Stimulated activated CD4-positive, alpha-beta T cell treated with anti-CD3 and anti-CD28 coated beads, Interleukin-2, amount 100 ng/mL, for 48 hours (primary cell): ENCODE data around the gene IRF2BP2.

Source experiments
- DNase-seq, 2 donors: peaks; one replicate each; pipeline ENCODE4 v3.0.0-alpha.2; 2020

The IRF2BP2 gene

DNA sequence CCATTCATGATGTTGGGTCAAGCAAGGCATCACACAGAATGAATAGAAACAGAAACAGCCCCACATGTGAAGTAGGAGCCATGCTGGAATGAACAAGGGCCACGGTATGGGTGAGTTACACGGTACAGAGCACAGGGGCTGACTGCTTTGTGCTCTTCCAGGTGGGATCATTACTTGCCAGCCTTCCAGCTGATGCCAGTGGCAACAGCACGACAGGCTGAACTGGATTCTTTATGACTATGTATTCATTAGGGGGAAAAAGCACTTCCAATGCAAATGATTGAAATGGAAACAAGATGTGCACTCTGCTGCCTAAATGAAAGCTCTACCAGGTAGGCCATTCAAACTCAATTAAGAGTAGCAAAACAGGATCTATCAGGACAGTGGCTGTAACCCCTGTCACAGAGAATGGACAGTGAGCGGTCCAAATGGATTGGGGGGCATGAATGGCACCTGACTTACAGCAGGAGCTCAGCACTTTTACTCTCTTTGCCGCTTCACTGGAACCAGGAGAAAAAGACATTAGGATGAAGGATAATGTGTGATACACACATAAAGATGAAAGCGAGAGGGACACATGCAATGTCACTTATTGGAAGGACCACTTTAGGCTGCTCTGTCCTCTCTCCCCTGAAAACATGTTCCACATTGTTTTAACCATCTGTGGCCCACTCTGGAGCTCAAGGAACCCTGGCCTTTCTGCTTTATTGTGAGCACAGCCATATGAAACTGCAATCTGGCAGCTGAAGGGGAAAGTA is 23.4 kb upstream of the IRF2BP2 start:
- no peak for DNase-seq

DNA sequence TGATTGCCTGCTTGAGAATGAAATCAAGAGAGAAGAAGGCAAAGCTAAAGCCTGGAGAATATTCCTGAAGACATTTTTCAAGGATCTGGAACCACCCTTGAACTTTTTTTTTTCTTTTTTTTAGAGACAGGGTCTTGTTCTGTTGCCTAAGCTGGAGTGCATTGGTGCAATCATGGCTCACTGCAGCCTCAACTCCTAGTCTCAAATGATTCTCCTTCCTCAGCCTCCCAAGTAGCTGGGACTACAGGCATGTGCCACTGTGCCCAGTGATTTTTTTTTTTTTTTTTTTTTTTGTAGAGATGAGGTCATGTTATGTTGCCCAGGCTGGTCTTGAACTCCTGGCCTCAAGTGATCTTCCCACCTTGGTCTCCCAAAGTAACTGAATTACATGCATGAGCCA is 22.2 kb upstream of the IRF2BP2 start:
- DNase-seq: no peak

DNA sequence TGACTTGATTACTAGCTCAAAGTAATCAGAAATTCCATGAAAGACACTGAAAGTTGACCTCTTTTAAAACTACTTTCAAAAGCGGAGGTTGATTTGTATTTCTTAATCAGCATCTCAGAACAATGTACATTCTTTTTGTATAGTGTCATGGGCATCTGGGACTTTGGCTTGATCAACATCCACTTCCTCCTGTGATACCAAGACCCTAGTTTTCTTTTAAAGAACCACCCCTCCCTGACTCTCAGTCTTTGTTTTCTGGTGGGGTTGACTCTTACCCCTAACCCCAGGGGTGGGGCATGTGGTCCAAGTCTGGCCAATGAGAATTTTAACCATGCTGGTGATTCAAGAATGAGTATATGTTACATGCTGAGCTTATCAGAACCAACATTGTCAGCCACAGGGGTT is 21.7 kb upstream of the IRF2BP2 start:
- DNase-seq: no peak

DNA sequence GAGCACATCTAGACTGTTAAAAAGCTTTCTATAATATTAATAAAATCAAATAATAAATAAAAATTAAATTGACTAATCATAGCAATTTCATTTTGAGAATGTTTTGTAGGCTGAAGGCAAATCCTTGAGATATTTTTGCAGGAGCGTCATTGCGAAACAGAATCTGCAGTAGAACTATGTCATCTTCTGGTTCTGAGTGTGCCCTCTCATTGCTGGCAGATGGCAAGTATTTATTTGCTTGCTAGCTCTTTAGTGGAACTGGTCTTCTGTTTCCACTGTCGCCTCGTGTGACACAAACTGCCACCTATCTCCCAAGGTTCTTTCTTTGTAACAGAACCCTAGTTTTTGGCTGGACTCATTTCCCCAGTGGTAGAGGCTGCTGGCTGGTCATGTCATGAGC is 19.0 kb upstream of the IRF2BP2 start:
- no peak for DNase-seq

DNA sequence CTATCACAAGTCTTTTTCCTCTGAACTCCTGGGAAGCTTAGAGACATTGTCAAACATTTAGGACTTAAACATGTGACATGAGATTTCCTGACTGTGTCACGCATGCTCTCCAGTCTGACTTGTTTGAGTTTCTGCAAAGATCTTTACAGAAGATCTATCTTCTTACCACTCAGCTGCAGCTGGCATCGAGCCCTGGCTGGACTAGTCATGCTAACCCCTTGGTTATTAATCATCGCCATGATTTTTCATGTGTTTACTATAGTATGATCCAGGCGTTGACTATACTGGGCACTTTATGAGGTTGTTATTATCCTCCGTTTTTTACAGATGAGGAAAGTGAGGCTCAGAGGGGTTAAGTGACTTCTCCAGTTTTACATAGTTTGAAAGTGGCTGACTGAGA is 18.1 kb upstream of the IRF2BP2 start:
- DNase-seq: no peak

DNA sequence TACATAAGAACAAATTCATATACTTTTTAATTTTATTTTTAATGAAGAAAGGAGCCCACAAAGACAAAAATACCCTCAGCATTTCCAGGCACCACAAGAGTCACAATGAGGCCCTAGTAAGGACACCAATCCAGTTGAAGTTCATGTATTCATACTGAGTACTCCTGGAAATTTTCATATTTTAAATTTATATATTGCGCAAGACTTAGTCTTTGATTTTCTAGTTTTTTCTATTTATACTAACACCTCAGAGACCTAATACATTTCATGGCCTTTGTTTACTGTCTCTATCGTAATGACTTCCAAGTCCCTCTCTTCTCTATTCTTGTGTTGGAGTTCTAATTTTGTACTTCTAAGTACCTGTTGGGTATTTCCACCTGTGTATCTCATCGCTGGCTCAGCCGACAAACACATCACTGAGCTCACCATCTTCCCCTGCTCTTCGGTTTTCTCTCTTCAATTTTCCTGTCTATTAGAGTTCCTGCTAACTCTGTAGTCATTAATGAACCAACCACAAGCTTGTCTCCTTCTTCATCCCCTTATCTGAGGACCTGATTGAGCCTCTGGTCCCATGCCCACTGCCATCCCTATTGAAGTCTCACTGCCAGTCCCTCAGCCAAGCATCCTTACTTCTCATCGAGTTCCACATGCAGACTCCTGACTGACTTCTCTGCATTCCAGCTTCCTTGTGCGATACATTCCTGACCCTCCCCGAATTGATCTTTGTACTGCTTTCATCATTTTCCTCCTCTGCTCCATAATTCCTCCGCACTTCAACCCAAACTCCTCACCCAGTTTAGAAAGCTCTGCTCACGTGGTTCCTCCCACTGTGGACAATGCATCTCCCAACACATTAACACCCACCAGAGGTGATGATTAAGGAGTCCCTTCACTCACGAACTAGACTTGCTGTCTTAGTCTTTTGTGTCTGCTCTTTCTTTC is 17.3 kb upstream of the IRF2BP2 start:
- no peak for DNase-seq

DNA sequence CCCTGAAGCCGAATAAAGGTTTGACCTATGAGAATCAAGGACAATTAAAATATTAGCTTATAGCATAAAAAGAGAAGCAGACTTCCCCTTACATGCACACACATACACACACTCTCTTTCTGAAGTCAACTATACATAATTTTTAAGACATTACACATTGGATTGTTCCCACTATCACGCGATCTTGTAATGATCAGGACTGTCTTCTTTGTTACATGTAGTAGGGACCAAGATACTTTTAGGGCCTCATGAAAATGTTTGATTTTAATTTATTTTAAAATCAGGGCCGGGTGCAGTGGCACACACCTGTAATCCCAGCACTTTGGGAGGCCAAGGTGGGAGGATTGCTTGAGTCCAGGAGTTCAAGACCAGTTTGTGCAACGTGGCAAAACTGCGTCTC is 16.4 kb upstream of the IRF2BP2 start:
- DNase-seq: no peak

DNA sequence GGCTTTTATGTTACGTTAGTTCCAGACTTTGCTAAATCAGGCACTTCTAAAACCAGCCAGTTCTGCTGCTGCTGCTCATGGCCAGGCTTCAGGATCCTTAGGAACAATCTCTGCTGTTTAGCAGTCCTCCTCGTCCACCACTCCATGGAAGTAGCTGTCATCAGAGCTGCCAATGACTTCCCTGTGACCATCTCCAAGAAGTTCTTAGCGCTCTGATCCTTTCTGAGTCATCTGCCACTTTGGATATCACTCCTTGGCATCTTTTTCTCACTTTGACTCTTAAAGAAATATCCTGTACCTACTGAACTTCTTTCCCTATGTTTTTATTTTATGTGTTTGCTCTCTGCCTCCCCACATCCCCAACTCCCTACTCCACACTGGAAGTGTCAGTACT is 14.7 kb upstream of the IRF2BP2 start:
- no peak for DNase-seq

DNA sequence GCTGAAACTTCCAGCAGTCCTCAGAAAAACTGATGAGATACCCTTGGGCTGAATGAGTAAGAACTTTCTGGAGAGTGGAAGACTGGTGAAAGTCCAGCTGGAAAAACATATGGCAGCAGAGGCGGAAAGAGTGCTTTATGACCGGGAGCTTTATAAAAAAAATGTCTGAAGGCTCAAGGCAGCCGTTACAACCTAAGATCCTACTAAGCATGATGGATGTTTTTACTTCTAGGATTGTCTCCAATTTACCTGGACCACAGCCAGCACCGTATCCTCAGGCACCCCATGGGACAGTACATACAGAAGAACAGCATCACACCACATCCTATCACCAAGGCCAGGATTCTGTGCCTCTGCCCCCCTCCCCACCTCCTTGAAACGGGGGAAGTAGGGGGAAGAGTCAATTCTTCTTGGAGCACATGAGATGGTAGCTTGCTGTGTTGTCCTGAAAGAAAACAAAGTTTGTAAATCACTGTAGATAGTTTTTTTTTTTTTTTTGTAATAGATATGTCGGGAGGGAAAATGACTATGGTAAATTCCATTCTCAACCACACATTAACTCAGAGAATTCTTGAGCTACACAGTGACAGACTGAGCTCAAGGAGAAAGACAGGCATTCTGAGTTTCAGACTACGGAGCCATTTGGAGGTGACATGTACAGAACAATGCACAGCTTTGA is 11.8 kb upstream of the IRF2BP2 start:
- DNase-seq: no peak

DNA sequence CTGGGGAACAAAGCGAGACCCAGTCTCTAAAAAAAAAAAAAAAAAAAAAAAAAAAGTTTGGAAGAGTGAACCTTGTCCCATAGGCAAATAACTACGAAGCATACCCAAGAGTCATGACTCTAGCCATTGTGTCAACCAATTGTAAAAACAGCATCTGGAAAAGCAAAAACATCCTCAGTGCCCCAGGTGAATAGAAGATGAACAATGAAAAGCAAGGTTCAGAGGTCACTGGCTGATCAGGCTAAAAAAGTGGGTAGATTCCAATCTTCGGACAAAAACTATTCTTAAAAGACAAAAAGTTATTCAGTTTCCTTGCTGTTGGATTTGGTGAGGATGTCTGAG is 11.1 kb upstream of the IRF2BP2 start:
- no peak for DNase-seq

DNA sequence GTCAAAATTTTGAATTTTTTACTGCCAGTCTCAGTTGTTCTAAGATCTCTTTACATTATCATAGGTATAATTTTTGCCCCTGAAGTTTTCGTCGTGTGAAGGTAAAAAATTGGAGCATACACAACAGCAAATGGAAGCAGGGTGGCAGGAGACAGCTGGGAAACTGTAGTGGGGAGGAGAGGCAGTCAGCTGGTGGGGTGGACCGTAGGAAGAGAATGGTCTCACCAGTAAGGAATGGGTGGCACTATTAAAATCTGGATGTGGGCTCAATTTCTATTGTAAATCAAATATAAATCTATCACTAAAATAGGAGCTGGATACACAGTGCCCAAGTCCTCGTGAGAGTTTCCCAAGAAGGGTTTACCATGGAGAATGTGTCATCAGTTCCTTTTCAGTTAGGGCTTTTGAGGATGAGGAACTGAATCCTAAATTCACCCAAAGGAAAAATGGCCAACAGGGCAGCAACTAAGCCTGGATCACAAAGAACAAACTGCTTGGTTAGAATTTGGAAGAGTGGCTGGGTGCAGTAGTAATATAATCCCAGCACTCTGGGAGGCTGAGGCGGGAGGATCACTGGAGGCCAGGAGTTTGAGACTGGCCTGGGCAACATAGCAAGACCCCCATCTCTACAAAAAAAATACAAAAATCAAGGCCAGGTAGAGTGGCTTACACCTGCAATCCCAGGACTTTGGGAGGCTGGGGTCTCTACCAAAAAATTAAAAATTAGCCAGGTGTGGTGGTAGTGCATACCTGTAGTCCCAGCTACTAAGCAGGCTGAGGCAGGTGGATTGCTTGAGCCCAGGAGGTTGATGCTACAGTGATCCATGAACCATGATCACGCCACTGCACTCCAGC is 10.5 kb upstream of the IRF2BP2 start:
- no peak for DNase-seq

DNA sequence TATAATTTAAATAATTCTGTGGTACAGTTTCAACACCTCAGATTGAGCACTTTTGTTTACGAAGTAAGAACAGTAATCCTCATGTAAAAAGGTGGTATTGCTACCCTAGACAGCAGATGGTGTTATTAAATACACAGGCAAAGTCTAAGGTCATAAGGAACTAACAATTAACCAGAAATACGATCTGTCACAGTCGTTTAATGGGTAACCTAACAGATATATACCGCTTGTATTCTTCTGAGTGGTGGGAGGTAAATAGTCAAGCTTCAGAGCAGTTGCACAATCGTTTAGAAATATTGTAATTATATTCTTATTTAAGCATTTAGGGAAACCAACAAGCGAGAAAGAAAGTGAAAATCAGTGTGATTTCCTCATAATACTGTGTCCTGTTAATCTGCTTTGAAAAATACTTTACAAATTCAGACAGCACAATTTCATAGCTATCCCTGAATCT is 9.8 kb upstream of the IRF2BP2 start:
- no peak for DNase-seq

DNA sequence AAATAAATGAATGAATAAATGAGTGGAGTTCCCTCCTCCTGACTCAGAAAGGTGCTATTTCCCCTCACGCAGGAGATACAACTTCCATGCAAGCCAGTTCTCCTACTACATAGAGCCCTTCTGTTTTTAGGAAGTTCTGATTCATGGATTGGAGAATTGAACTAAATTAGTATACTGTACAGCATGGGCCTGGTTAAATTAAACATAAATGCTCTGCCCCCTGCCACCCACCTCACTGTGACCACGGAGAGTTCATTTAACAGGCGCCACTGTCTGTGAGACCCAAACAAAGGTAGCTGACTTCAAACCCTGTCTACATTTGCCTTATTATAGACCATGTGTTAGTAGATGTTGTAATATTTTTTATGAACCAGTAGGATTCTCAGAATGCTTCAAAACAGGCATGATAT is 9.1 kb upstream of the IRF2BP2 start:
- DNase-seq: no peak

DNA sequence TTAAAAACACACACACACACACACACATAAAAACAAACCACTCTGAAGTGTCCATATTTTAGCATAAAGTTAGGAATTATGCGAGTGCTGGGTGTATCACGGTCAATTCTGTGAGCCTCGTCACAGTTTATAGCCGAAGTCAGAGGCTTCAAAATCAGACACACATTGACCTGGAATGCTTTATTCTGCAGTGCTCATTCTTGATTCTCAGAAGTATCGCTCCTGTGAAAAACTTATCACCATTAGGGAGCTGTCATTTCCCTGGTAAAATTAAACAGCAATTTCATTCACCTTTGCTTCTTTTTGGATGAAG is 8.7 kb upstream of the IRF2BP2 start:
- DNase-seq: no peak

DNA sequence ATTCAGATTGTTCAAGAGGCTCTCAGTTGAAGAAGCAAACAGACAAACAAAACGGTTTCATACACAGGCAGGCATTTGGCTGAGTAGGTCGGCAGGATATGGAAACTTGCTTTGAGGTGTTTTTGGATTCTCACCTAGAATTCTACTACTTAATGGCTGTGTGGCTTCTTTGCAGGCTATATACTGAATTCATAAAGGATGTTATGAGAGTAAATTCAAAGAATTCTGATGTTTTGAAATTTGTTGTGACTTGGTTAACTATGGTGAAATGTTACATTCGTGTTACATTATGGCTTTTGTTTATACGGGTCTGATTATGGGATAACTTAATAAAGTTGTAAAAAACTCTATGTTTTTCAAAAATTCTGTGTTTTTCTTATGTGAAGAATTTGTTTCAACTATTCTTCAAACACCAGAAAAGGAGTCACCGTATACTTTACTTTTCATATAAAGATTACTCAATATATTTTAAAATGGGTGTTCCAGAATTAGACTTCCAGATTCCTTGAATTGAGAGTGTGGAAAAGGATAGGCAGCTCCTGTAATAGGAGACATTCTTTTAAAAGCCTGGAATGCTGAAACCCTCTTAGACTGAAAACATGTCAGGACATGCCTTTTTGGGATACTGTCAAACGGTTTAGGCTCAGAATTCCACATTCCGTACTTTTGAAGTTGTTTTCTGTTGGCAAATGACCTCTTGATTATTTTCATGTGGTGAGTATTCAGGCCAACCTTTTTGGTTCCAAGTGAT is 8.2 kb upstream of the IRF2BP2 start:
- DNase-seq: no peak

DNA sequence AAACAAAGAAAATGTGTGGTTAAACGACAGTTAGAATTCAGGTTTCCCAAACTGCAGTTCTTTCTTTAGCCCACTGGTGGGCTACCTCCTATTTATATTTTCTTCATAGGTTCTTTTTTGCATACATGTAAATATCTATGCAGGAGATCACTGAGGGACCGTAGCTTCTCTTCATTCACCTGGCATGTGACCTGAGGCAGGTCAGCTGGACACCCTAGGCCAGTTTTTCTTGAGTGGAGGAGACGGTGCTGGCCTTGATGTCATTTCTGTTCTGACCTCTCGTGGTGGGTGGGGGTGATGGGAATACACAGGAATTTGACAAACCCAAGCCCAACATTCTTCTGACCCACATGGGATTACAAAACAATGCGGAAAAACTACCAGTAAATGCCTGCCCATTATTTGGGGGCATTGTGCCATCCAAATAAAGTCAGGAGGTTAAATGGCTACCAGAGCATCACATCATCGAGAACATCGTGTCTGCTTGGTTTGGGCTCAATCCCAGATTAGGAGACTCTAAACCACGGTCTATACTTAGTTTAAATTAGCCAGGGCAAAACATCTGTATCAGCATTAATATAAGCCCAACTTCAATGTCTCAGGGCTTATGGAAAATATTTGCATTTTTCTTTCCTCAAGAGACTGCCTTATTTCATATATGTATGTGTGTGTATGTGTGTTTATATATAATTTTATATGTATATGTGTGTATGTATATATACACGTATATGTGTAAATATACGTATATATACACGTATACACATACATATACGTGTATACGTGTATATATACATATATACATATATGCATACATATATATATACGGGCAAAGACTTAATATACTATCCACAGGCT is 7.4 kb upstream of the IRF2BP2 start:
- DNase-seq: no peak

DNA sequence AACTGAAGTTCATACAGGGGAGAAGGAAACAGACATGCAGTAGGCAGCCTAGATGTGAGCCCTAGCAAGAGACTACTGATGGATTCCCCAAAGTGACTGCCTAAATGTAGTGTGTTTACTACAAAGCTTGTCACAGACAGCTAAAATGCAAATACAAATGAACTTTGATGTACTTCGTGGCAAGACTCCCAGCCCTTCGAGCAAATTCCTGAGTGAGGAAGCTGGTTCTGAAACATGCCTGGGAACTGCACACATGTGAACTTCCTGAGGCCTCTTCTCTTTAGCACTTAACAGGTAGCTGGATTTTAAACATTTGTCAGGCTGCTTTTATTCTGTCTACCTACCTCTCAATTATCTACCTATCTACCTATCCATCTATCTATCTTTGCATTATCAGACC is 6.7 kb upstream of the IRF2BP2 start:
- no peak for DNase-seq

DNA sequence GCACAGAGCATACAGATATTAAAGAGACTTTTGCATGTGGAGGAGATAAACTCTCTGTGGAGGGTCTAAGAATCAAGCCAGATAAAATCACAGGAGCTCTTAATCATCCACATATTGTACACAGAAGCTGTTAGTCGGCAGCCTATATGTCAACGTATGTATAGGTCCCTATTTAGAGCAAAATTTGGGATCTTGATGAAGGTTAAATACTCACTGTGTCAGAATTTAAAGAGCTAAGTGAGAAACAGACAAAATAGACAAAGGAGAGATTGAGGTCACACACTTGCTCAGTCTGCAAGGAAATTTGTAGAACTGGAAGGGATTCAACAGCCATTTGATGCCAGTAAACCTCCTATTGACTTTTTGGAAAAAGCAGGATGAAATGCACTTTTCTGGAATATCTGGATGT is 4.1 kb upstream of the IRF2BP2 start:
- DNase-seq: no peak

DNA sequence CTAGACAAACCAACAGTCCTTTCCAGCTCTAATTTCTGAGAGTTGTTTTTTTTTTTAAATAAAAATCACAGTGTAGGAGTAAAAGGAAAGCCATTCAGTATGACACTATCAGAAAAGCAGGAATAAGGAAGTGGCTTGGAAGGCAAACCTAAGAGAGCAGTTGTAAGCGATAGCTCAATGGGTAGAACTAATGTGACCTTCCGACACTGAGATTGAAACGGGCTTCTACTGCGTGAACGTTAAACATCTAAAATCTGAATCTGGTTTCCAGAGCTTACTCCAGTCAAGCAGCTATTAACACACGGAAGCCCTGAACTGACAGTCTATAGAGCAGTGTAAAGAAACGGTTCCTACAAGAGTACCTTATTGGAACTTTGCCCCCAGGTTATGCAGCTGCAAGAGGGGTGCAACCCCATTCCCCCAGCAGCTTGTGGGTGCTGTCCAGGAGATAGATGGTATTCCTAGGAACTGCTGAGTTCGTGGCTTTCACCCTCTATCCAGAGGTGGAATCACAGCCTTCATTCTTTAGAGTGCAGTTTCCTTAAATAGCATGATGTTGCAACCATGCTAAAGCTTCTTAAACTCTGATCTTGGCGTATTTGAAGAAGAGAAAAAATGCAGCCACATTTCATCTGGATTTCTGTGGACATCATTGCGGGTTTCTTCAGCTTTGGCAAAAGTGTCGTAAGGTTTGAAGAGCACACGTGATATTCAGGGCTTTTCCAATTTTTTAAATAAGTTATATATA is 3.3 kb upstream of the IRF2BP2 start:
- DNase-seq: no peak

DNA sequence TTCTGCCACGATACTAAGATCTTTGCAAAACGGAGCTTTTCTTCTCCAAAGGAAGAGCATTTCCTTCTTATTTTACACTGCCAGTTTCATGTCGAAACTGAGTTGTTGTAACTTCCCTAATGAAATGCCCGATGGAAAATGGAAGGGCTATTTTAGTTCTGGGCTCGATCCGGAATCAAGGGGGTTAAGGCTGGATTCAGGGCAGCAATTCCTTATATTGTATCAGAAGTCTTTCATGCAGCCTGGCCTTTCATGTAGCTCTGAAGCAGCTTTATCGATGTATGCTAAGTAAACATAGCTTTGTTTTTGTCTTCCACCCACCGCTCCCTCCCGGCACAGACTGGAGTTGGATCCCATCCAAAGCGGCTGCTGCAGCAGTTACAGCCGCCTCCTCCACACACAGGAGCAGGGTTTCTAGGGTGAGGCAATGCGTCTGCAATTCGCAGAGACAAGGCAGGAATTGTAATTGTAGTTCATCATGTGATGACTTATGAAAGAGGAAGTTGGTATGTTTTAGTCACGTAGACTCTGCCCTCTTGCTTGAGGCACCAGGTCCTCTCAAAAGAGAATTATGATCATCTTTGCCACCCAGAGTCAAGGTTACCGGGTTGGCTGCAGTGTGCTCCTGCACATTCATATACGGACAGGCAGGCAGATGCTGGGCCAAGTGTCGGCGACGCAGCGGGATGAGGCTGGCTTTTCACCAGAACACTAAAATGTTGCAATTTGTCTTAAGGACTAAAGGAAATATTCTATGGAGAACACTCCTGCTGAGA is 2.6 kb upstream of the IRF2BP2 start:
- peak; percentile 46 to 48 for DNase-seq
